ENCODE results near the gene FEN1. TPM values are rescaled to one million over a fixed set of nuclear protein-coding genes. Genes with fewer than 3 reads are reported as not detected.
A peak's percentile ranks its signal among the peaks of the same experiment; 100 is the strongest.

FEN1 gene
- total RNA-seq = 100 to 1,000 TPM; 109 to 114 TPM

GRCh38 chr11:61792310-61793082 is at the start of gene FEN1, which contains the start of gene TMEM258:
FEN1 (plus strand) TSS chr11:61792911; CDS start chr11:61795362, 2,451 bp downstream.
TMEM258 (minus strand) TSS chr11:61792599; CDS start chr11:61792558, 41 bp downstream.
- ChIA-PET POLR2A (interaction anchor here (0.6 to 5.1 kb wide), 17 partner anchors 8 to 173 kb away, joined by 3 to 32 read pairs (median 5); partner anchors contain the start of genes FADS1 and FADS2), CTCF (interaction anchor here (0.7 to 2.1 kb wide), 15 partner anchors 10 to 315 kb away, joined by 3 to 9 read pairs (median 4); partner anchors contain the start of gene FADS1)
- ATAC-seq (peak; percentile 87), DNase-seq (peak; percentile 94)
- TF ChIP-seq CTCF (IDR thresholded peaks at IDR 0.05) = no peak
- H3K27me3 Mint-ChIP-seq = no peaks in the 10 kb centered on the region
- H3K27ac Mint-ChIP-seq = peak within 1 kb of the TSS; percentile 100
- no peaks in the 10 kb centered on the region for H3K9me3 Mint-ChIP-seq
- peaks cover 62% of the 10 kb centered on the region for H3K36me3 Mint-ChIP-seq (ENCODE audit: low read depth)
- H3K4me3 Mint-ChIP-seq = peak within 1 kb of the TSS; percentile 89
- intact Hi-C loops (cut with micrococcal nuclease) = no loop called here
- peaks cover 57% of the 10 kb centered on the region for H3K4me1 Mint-ChIP-seq (ENCODE audit: low read depth)

GRCh38 chr11:61743486-61744095 is 49.1 kb upstream of the FEN1 start:
- POLR2A ChIA-PET = no interaction called here
- H3K27me3 Mint-ChIP-seq = peaks cover 2% of the 10 kb centered on the region
- intact Hi-C loops (cut with micrococcal nuclease) = no loop called here
- no peak overlapping the region for H3K27ac Mint-ChIP-seq
- no peaks in the 10 kb centered on the region for H3K4me1 Mint-ChIP-seq (ENCODE audit: low read depth)
- no peaks in the 10 kb centered on the region for H3K9me3 Mint-ChIP-seq
- H3K4me3 Mint-ChIP-seq = no peak overlapping the region
- no peak for ATAC-seq
- no peak for TF ChIP-seq CTCF (IDR thresholded peaks at IDR 0.05)
- CTCF ChIA-PET = interaction anchor here (1.1 to 2.0 kb wide), 3 partner anchors 10 to 339 kb away, joined by 3 to 11 read pairs (median 5); no protein-coding TSS in a partner anchor
- H3K36me3 Mint-ChIP-seq (ENCODE audit: low read depth) = no peaks in the 10 kb centered on the region
- no peak for DNase-seq

GRCh38 chr11:61744181-61744580 is 48.5 kb upstream of the FEN1 start:
- H3K9me3 Mint-ChIP-seq = no peaks in the 10 kb centered on the region

GRCh38 chr11:61744609-61745156 is 48.0 kb upstream of the FEN1 start:
- peaks cover 7% of the 10 kb centered on the region for H3K27me3 Mint-ChIP-seq
- POLR2A ChIA-PET = no interaction called here
- no peak overlapping the region for H3K27ac Mint-ChIP-seq
- intact Hi-C loops (cut with micrococcal nuclease) = no loop called here
- CTCF ChIA-PET = interaction anchor here (1.1 to 2.0 kb wide), 2 partner anchors 11 to 30 kb away, joined by 3 to 11 read pairs; no protein-coding TSS in a partner anchor
- no peaks in the 10 kb centered on the region for H3K4me1 Mint-ChIP-seq (ENCODE audit: low read depth)
- DNase-seq (no peak), ATAC-seq (no peak)
- no peak overlapping the region for H3K4me3 Mint-ChIP-seq
- TF ChIP-seq CTCF (IDR thresholded peaks at IDR 0.05) = no peak
- no peaks in the 10 kb centered on the region for H3K9me3 Mint-ChIP-seq
- no peaks in the 10 kb centered on the region for H3K36me3 Mint-ChIP-seq (ENCODE audit: low read depth)

More at GRCh38 chr11:61744181-61744580, 48.5 kb upstream of the FEN1 start:
- DNase-seq (no peak), ATAC-seq (no peak)
- peaks cover 4% of the 10 kb centered on the region for H3K27me3 Mint-ChIP-seq
- no peak for TF ChIP-seq CTCF (IDR thresholded peaks at IDR 0.05)
- no peaks in the 10 kb centered on the region for H3K36me3 Mint-ChIP-seq (ENCODE audit: low read depth)
- H3K4me3 Mint-ChIP-seq = no peak overlapping the region
- intact Hi-C loops (cut with micrococcal nuclease) = no loop called here
- POLR2A ChIA-PET = no interaction called here
- no peaks in the 10 kb centered on the region for H3K4me1 Mint-ChIP-seq (ENCODE audit: low read depth)
- no peak overlapping the region for H3K27ac Mint-ChIP-seq
- CTCF ChIA-PET = interaction anchor here (1.1 to 2.0 kb wide), 3 partner anchors 10 to 338 kb away, joined by 3 to 11 read pairs (median 5); no protein-coding TSS in a partner anchor

All from activated CD8-positive, alpha-beta T cell treated with anti-CD3 and anti-CD28 coated beads for 36 hours (primary cell).